LNCaP clone FGC (cell line): ENCODE data around the gene LRRC56.
A peak's percentile ranks its signal among the peaks of the same experiment; 100 is the strongest.

Experiments
- DNase-seq: peaks from one replicate; pipeline ENCODE4 v3.0.0-alpha.2; 2011; ENCODE audit warnings: low read depth
- H3K4me3 ChIP-seq: 2 replicates; pipeline ENCODE4 v1.5.1; 2011; ENCODE audit warnings: mild to moderate bottlenecking, low read depth, low read length, control low read depth
- CTCF ChIP-seq: IDR thresholded peaks from 2 replicates; pipeline ENCODE4 v1.5.1; 2012; ENCODE audit warnings: mild to moderate bottlenecking; ENCODE audit not compliant: control insufficient read depth, insufficient read depth; ENCODE audit errors: extremely low read depth

The LRRC56 gene

GRCh38 chr11:502288-503178 lies 34.8 kb upstream of the LRRC56 start:
- H3K4me3 ChIP-seq: no peak overlapping the region
- DNase-seq: no peak
- no peak for TF ChIP-seq CTCF

- no peak for DNase-seq
- TF ChIP-seq CTCF: no peak
- no peak overlapping the region for H3K4me3 ChIP-seq
These were observed 33.9 kb upstream of the LRRC56 start for GRCh38 chr11:503179-503981.

GRCh38 chr11:504053-504993 lies 33.0 kb upstream of the LRRC56 start:
- 0 out of 2 replicates have a peak overlapping the region, but pooled peaks have one; percentile 82 for H3K4me3 ChIP-seq
- DNase-seq: no peak
- TF ChIP-seq CTCF: no peak

- peak overlapping the region; percentile 82 for H3K4me3 ChIP-seq
- no peak for DNase-seq
- no peak for TF ChIP-seq CTCF
These were observed 32.4 kb upstream of the LRRC56 start for GRCh38 chr11:504994-505344.

GRCh38 chr11:506238-506994 lies 30.9 kb upstream of the LRRC56 start:
- no peak for TF ChIP-seq CTCF
- DNase-seq: peak; percentile 89

More at GRCh38 chr11:506238-506994, 30.9 kb upstream of the LRRC56 start:
- peak overlapping the region; percentile 82 for H3K4me3 ChIP-seq
